GM12891 (cell line): ENCODE measurements around the gene IFNG.

ENCODE experiments used
- PAX5 ChIP-seq: IDR thresholded peaks from 2 replicates; pipeline ENCODE4 v1.6.1; 2011; ENCODE audit warnings: low read length, moderate library complexity, mild to moderate bottlenecking; ENCODE audit not compliant: insufficient read depth, severe bottlenecking
- POLR2A ChIP-seq: IDR thresholded peaks from 2 replicates; pipeline ENCODE4 v1.6.1; 2011; ENCODE audit warnings: low read depth, low read length, control low read depth
- POLR2AphosphoS5 ChIP-seq: IDR thresholded peaks from 2 replicates; pipeline ENCODE4 v1.6.1; 2011; ENCODE audit warnings: low read depth, low read length, control low read depth
- TAF1 ChIP-seq: IDR thresholded peaks from 2 replicates; pipeline ENCODE4 v1.6.1; 2011; ENCODE audit warnings: low read depth, low read length, control low read depth

- no peak for TF ChIP-seq POLR2A
- no peak for TF ChIP-seq TAF1
- no peak for TF ChIP-seq PAX5
- TF ChIP-seq POLR2AphosphoS5: no peak
Observed at GRCh38 chr12:68206446-68206845, 46.9 kb upstream of the IFNG start.
